SKM-1 (cell line): ENCODE results near the gene TBC1D19.
"Not testable (repeated sequence)": the region's sequence is repeated elsewhere in the genome, so short reads cannot be mapped to it uniquely, and the experiment has no call there.

Experiments
- DNase-seq: peaks from one replicate; lab custom pipeline; 2025; ENCODE audit not compliant: unreplicated experiment; lab: John Stamatoyannopoulos, UW

The TBC1D19 gene

GRCh38 chr4:26682436-26682835 lies 98.6 kb downstream of the TBC1D19 start:
- DNase-seq: no peak

DNA sequence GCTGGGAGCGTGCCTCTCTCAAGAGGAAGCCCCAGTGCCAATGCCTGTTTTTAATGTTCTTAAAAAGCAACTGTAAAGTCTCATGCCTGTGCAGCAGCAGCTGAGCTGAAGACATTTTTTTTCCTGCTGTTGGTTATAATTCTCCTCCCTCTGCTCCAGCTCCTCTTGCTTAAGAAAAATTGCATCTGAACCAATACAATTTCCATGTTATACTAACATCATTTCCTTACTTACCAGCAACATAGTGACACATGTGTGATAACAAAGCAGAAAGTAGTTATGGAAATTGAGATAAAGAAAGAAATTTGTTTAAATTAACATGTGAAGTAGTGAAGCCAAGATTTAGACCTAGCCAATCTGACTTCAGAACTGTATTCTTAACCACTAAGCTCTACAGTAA lies 101.4 kb downstream of the TBC1D19 start:
- no peak for DNase-seq

DNA sequence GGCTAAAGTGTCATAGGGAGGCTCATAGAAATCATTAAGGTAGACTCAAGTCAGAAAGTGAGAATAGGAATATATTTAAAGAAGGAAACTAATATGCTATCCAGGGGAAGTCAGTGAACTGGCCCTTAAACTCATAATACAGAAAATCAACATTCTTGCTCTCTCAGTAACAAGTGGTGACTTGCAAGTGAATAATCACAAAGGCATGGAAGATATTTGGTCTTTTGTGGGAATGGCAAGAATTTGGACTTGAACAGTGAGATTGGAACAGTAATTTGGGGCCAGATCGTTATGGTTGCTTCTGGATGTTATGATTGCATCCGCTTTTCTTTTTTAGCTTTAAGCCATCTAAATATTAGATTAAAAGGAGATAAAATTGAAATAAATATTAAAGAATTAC lies 103.8 kb downstream of the TBC1D19 start:
- no peak for DNase-seq

DNA sequence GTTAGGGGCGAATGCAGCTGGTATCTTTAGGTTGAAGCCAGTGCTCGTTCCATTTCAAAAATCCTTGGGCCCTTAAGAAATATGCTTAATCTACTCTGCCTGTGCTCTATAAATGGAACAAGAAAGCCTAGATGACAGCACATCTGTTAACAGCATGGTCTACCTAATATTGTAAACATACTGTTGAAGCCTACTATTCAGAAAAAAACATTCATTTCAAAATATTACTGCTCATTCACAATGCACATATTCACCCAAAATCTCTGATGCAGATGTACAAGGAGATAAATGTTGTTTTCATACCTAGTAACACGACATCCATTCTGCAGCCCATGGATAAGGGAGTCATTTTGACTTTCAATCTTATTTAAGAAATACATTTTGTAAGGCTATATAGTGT lies 106.6 kb downstream of the TBC1D19 start:
- DNase-seq: no peak

DNA sequence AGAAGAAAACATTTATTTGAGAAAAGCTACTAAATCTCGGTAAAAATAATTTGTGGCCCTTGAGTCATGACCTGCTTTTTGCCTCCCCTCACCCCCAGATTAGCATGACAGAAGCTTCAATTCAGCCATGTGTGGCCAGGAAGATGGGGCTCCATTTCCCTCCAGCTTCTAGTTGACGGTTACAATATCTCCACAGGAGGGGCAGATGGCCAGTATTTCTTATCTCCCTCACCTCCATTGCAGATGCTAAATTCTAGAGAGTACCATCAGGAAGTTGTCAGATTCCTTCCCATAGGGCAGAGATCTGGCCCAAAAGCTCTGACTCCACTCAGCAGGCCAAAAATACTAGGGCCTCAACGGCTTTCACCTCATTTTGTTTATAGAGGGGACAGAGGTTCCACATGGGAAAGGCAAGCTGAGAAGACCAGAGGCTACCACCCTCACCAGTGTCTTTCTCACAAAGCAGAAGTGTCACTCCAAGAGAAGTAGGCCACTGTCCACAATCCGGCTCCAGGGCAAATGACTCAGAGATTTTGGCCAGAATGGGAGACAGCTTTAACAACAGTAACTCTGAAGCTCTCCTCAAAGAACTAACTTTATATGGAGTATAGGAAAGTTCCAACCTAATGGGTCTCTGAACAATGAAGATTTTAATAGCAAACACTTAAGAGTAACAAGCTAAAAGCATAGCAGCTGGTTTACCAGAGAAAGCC lies 108.3 kb downstream of the TBC1D19 start:
- DNase-seq: no peak

DNA sequence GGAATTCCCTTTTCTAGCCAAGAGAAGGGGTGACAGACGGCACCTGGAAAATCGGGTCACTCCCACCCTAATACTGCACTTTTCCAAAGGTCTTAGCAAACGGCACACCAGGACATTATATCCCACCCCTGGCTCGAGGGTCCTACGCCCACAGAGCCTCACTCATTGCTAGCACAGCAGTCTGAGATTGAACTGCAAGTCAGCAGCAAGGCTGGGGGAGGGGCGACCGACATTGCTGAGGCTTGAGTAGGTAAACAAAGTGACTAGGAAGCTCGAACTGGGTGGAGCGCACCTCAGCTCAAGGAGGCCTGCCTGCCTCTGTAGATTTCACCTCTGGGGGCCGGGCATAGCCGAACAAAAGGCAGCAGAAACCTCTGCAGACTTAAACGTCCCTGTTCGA lies 110.2 kb downstream of the TBC1D19 start:
- DNase-seq: not testable (repeated sequence)

DNA sequence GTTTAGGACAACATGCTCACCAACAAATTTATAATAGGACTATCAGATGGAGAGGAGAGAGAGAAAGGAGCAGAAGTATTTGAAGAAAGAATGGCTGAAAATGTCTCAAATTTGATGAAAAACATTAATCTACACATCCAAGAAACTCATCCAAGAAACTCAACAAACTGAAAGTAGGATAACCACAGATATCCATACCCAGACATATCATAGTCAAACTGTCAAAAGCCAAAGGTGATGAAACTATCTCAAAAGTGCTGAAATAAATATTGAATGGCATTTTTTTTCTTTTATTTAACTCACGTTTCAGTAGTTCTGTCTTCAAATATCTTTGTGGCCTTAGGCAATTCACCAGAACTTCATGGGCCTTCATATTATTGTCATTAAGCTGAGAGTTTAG lies 116.2 kb downstream of the TBC1D19 start:
- DNase-seq: no peak

DNA sequence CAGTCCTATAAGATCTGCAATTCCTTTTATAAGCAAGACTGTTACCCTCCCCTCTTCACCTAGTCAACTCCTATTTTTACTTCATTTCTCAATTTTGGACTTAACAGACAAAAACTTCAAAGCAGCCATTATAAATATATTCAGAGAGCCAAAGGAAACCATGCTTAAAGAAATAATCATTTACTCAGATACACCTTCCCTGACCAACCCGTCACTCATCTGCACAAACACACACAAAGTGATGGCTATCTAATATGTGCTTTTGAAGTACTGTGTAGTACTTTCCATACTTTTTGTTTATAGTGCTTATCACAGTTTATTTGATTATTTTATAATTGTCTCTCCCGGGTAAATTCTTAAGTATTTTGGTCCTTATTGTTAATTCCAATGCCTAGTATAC lies 117.2 kb downstream of the TBC1D19 start:
- DNase-seq: no peak

GRCh38 chr4:26701786-26702227 lies 117.9 kb downstream of the TBC1D19 start:
- no peak for DNase-seq

DNA sequence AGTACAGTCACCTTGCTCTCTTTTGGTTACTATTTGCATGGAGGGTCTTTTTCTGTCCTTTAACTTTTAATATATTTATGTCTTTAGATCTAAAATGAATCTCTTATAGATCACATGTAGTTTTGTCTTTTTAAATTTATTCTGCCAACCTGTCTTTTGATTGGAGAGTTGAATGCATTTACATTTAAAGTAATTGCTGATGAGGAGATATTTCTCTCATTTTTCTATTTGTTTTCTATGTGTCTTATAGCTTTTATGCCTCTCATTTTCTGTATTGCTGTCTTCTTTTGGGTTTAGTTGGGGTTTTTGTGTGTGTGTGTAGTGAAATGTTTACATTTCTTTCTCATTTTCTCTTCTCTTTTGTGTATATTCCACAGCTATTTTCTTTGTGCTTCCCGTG lies 123.5 kb downstream of the TBC1D19 start:
- no peak for DNase-seq

- DNase-seq: no peak
Measured at GRCh38 chr4:26709246-26709645, 125.4 kb downstream of the TBC1D19 start.

DNA sequence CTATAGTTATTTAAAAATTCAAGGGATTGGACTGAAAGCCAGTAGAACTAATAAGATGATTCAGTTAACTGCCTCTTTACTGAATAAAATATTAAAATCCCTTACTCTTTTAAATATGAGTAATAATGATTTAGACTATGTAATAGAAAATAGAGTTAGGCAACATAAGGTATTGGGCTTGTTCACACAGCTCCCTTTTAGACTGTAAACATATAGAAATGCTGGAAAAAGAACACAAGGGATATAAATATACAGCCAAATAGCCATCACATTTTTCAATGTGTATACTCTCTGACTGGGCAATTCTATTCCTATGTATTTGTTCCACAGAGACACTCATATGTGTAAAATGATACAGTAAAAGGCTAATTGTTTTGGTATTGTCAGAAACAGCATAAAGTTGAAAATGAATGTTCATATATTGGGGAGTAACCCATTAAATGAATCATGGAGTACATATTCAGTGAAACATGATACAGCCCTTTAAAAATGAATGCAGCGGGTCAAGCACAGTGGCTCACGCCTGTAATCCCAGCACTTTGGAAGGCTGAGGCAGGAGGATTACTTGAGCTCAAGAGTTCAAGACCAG lies 129.8 kb downstream of the TBC1D19 start:
- DNase-seq: no peak

DNA sequence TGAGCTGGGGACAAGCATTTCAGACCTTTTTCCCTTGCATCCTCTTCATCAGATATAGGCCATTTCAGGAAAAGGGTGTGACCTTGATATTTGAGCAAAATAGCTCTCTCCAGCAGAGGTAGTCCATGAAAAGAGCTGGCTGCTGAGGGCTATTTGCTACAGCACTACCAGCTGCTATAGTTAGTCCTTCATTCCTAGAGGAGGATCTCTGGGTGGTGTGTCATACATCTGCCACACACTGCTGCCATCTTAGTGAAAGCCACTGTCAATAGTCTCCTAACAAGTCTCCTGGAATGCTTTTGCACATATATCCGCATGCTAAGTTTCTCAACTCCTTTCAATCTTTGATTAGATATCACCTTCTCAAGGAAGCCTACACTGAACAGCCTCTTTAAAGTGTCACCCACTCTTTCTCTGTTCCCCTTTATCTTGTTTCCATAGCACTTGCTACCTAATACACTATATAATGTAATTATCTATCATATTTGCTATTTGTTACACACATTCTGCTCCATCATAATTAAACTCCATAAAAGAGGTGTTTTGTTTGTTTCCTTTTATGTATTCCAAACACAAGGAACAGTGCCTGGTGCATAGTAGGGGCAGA lies 131.9 kb downstream of the TBC1D19 start:
- DNase-seq: no peak

GRCh38 chr4:26717332-26717731 lies 133.4 kb downstream of the TBC1D19 start:
- no peak for DNase-seq

DNA sequence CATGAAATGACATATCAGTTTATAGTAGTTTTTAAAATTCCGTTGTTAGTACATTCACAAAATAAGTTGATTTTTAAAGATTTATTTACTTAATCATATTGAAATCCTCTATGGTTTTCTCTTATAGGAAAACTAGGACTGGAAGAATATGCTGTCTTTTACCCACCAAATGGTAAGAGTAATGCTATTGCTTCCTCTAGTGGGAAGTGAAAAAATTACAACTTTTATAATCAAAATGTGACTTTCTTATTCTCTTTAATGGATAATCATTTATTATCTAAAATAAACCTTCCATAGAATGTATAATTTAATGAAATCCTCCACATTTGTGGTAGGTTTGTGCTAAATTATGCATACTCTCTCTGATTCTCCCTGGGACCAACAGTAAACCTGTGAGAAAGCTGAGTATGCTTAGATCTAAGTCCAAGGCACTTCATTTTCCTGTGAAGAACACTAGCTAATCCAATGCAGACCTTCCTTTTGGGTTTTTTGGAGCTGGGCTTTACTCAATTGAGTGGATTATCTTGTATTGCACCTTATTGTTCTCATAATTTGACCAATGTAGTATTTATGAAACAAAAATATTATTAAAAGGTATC lies 136.2 kb downstream of the TBC1D19 start:
- DNase-seq: no peak

DNA sequence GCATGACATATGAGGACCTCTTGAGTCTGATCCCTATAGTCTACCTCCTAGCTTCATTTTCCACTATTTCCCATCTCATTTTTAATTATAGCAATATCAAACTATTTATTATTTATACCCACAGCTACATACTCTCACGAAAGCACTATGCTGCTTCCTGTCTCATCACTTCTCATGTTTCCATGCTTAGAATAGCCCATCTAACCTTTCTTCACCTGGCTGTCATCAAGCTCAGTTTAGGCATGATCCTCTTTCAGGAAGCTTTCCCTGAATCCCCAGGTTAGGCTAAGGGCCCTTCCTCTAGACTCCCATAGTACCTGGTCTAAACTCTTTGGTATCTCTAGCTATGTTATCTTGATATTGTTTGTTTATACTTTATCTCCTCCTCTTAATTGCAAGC lies 137.8 kb downstream of the TBC1D19 start:
- DNase-seq: no peak

- no peak for DNase-seq
Measured at GRCh38 chr4:26723216-26723615, 139.3 kb downstream of the TBC1D19 start.

GRCh38 chr4:26724534-26724933 lies 140.7 kb downstream of the TBC1D19 start:
- no peak for DNase-seq

DNA sequence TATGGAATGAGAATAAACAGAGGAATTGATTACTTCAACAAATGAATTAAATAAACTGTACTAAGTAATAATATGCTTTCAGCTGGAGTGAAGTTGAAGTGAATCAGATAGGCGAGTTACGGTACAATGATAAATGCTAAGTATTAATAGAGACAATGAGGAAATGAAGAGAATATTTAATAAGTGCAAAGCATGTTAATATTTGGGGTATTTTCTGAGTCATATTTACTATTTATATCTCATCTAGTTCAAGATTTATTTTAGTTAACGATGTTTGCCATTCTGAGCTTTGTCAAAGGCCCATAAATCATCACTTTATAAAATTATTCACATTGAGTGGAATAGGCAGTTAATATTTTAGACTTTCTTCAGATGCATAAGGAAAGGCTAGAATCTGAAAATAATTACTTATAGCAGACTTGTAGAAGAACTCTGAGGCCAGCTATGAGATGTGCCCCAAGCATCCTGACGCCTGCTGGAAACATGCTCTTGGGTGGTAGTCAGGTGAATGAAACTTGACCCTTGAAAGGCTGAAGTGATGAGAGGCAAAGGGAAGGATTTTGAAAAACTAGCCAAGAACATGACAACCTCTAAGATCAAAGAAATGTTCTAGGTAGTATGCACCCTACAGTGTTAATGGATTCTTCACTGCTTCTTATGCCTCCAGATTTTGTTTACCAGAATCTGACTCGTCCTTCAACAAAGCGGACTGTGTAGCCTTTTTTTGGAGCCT lies 142.9 kb downstream of the TBC1D19 start:
- no peak for DNase-seq

GRCh38 chr4:26727844-26728243 lies 144.0 kb downstream of the TBC1D19 start:
- no peak for DNase-seq

DNA sequence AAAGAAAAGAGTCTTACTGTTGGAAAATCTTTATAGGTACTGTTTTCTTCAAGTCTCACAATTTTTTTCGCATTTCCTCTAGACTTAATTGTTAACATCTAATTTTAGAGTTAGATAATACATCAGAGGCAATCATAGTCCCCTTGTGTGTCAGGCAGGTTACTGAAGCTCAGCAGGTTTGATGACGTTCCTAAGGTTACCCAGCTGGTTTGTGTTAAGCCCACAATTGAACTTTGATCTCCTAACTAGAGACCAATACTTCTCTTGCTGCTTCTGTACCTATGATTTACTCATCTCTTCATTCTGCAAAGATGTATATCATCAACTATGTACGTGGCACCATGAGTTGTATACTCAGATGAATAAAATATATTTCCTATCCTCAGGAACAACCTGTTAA lies 145.1 kb downstream of the TBC1D19 start:
- no peak for DNase-seq
